Amygdala (tissue), 56 donors: ENCODE data around the gene UBQLNL.

Source experiments
- DNase-seq, 56 donors: peaks; one replicate each; lab custom pipeline; 2025; lab: John Stamatoyannopoulos, UW

The UBQLNL gene, protein sequence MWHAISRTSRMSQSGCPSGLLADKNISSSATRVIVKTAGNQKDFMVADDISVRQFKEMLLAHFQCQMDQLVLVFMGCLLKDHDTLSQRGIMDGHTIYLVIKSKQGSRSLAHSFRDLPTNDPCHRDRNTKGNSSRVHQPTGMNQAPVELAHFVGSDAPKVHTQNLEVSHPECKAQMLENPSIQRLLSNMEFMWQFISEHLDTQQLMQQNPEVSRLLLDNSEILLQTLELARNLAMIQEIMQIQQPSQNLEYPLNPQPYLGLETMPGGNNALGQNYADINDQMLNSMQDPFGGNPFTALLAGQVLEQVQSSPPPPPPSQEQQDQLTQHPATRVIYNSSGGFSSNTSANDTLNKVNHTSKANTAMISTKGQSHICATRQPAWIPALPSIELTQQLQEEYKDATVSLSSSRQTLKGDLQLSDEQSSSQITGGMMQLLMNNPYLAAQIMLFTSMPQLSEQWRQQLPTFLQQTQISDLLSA

DNA sequence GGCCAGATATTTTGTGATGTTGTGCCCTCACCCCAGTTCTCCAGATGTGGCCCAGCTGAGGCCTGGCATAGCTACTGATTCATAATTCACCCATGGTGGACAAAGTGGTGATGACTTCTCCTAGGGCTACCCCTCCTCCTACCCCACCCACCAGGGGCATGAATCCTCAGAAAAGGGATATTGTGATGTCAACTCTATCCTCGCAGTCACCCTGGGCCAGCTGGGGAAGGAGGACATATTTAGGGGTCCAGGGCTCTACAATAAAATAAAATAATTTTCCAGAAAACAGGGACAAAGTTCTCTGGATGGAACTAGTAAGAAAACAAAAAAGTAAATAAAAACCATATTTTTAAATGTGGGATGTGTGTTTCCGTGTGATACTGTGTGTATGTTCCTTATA, at the start of gene UBQLNL:
Gene UBQLNL (minus strand): TSS at position 101 of the 400 bp plus-strand sequence. CDS start 258 bp downstream, outside the sequence.
- no peak for DNase-seq

DNA sequence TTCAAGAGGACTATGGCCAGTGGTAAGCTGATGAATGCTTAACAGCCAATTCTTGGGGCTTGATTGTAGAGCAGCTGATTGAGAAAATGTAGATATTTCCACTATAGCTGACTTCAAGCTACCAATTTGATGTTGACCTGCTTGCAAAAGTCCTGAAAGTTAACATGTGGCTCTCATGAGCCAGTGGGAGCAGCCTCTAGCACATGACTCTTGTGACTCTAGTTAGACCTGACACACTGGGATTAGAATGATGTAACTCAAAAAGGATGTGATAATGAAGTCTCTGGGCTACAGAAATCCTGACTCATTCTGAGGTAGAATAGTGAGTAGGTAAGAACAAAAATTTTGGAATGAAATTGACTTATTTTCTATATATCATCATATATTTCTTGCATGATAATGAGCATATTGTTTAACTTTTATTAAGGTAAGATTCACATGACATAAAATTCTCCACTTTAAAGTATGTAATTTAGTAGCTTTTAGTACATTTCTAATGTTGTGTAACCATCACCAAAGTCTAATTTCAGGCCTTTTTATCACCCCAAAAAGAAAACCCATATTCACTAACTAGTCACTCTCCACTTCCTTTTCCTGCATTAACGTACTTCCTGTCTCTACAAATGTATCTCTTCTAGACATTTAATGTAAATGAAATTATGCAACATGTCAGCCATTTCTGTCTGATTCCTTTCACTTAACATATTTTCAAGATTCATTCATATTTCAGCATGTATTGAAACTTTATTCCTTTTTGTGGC, 47.9 kb upstream of the UBQLNL start:
- no peak for DNase-seq

DNA sequence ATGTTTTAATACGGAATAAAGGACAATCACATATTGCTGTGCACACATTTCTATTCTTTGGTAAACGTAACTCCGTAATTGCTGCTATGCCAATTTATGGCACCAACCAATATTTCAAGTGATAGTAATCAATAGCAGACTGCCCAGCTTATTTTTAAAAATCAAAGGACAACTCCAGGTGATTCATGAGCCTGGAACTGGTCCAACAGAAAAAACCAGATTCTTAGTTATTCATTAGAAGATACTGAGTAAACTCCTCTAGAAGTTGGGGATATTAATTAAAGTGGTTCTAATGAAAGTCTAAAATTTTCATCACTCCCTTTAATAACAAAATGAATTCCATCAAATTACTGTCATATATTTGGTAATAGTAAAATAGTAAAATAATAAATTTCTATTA, 41.3 kb upstream of the UBQLNL start:
- DNase-seq, result no peak

DNA sequence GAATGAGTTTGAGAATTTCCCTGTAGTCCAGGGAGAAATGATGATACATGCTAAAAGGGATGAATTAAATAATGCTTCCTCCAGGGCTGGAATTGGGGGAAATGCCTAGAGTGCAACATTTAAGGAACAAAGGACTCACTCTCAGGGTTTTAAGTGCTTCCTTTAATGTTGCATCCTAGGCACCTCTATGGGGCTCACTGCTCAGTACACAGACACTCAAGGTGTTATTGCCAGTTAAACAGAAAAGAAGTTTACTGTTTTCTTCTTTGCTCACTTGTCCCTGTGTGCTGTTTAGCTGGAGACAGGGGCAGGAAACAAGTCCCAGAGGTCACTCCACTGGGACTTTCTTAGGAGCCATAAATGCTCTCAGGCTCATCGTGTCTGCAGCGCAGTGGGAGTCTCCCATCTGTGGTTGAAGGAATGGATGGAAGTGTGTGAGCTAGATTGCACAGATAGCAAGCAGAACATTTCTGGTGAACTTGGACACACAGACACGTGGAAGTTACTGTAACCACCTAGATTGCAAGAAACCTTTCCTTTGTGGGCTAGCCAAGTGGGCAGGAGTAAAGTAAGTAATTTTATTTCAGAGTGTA, 40.2 kb upstream of the UBQLNL start:
- no peak for DNase-seq

DNA sequence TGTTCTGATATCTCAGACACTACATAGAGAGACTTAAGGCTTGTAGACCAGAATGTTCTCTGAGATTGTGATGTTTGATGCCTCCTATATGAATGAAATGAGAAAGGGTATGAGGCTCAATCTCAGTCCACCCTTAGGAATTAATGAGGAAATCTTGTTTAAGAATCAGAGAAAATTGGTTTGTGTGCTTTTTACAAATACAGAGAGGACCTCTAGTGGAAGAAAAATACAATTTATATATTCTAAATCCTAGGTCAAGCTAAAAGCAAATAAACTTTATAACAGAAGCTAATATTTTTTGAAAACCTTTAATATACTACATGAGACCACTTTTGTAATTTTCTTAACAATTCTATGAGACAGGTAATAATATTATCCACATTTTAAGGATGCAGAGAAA, 36.8 kb upstream of the UBQLNL start:
- no peak for DNase-seq

DNA sequence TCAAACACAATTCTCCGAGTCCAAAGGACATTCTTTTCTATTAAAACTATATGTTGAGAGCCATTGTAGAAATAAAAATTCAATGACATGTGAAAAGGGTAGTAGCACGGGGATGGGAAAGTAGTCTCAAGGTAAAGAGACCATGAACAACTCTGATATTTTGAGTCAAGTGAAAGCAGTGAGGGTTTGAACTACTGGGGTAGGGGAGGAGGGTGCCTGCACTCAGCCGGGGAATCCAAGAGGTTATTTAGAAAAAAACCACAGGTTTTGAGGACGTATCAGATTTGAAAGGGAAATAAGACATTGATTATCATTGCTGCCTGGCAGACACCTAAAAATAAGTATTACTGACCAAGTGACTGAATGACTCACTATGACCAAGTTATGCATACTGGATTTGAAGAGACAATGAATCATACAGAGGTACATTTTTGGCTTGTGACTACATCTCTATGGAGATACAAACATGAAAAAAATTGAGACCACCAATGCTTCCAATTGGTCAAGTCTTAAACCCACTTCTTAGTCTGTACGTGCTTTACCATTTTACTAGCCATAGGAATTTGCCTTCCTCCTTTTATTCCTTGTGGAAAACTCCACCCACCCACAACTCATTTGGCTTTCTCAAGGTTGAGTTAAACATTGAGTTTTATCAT, 34.1 kb upstream of the UBQLNL start:
- no peak for DNase-seq

DNA sequence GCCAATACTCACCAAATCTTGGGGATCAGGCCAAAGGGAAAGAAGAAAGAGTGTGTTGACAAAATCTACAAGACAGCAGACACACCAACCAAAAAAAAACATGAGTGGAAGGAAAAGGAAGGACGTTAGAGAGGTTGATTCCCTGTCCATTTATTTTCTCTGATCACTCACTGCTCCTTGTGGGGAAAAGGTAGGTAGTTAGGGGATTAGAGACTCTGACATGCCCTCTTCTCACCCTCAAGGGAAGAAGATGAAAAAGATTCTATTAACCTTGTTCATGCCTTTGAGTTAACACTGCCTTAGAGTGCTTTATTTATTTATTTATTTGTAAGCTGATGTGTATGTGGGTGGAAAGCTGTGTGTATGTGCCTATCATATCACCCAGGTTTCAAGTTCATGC, 31.9 kb upstream of the UBQLNL start, which contains the start of gene OR52H1:
Gene OR52H1 (minus strand): TSS at position 101 of the 400 bp plus-strand sequence. CDS start 3,035 bp downstream, outside the sequence.
- no peak for DNase-seq

DNA sequence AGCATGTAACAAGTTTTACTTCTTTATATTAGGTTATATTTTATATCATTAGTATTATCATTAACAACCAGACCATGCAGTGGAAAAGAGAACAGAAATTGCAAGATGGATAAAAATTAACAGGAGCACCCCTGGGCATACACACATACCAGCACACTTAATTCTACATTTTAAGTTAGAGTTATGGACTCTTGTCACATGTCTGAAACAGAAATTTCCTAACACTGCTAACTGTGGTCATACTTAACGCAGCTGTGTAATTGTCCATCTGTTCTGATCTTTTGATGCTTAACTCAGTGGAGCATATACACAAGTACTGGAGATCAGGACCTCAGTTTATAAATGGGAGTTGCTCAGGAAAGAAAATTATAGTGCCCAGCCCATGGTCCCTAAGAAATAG, 31.5 kb upstream of the UBQLNL start:
- no peak for DNase-seq

DNA sequence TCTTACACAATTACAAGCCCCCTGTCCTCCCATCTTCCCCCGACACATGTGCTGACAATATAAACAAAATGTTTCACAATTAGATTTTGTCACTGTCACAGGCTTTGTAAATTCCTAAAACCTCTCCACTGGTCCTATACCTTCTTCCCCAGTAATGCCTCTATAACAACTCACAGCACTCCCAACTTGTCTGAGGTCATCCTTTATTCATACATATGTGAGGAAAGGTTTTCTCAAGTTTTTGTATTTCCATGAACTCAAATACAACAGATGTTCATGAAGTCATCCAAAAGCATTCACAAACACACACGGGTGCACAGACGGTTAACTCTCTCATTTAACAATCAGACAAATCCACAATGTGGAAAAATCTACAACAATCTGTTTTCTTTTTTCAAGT, 30.0 kb upstream of the UBQLNL start:
- DNase-seq, result no peak

DNA sequence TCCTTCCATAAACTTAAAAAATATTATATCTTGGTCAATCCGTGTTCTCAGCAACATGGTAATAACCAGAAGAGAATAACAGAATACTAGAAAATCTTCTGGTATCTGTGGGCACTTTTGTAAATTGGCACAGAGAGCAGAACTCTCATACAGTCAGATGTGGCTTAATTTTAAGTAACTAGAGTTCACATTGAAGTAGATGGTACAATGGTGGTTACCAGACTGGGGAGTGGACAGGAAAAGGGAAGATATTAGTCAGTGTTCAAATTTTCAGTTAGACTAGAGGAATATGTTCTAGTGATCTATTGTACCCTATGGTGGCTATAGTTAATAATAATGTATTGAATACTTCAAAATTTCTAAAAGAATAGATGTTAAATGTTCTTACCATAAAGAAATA, 24.9 kb upstream of the UBQLNL start:
- no peak for DNase-seq

DNA sequence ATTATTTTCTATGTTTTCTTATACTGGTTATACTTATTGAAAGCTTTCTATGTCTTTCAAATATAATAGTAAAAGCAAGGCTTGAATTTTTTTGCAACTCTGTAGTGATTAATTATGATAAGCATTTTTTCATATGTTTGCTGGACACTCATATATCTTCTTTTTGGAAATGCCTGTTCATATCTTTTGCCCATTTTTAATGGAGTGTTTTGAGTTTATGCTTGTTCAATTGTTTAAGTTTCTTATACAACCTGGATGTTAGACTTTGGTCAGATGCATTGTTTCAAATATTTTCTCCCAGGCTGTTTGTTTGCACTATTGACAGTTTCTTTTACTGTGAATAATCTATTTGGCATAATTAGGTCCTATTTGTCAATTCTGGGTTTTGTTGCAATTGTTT, 20.0 kb upstream of the UBQLNL start:
- no peak for DNase-seq

DNA sequence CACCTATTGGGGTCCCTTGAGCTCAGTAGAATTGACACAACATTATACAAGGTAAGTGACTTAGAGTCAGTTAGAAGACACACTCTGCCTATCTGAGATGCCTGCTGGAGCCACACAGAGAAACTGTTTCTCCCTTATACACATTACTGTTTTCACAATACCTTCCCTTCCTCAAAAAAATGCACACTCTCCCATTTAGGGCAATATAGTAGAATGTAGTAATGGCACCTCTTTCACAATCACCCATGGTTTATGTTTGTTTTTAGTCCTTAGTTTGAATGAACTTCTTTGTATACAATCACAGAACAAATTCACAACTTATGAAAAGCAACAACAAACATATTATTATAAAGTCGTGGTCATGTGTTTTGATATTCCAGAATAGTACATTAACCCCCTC, 17.5 kb upstream of the UBQLNL start:
- no peak for DNase-seq

DNA sequence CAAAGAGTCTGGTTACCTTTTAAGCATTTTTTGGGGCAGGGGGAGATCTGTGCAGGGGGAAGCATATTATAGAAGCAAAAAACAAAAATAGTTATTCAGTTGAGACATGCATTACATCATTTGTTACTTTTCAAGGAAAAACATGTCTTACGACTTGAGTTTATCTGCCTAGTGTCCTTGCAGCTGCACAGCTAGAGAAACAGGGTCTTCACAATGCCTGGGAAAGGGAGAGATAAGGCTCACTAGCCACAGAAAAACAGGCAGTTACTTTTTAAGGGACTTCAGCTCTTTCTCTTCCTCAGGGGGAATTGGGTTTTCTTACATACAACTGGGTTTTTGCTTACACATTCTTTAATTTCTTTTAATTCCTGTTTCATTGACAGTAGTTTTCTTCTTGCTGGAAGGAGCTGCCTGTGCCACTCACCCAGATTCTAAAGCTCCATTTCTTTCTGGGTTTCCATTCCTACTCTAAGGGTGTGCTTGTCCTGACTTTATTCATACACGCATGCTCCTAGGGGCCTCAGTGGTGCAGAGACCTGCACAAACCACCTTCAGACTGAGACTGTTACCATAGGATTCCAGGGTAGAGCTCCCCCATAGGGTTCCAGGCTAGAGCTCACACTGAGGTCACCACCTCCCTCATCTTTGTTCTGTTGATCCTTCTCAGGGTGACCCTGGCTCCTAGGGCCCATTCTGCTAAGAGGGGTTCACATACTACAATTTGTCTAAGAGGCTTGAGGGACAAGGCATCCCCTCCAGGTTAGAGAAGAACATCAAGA, 14.7 kb upstream of the UBQLNL start:
- DNase-seq, result no peak

DNA sequence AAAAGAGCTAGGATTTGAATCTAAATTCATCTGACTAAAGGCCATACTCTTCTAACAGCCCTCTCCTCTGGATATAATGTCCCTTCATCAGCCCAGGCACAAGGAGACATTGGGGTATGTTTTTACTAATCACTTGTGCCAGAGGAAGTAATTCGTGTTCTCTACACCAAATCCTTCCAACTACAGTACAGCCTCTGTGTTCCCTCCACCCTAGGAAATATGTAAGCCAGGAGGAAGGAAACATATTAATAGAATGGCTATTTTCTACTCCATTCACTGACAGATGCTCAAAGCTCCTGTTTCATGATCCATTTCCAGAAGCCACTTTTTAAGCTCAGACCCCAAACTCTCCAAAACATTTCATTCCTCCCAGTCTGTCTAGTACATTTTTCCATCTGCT, 12.0 kb upstream of the UBQLNL start:
- no peak for DNase-seq

DNA sequence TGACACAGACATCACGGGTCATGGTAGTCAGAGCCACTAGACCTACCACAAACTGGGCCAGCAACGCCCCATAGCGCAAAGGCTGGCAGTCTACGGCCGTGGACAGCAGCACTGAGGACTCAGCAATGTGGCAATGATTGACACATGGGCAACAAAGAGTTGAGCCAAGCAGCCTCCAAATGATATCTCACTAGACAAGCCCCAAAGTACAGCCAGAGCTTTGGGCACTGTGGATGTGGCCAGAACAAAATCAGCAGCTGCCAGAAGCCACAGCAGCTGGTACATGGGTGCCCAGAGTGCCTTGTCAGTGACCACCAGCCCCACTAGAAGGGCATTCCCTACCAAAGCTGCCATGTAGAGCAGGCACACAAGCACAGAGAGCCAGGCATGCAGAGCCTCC, 11.2 kb upstream of the UBQLNL start:
- no peak for DNase-seq

DNA sequence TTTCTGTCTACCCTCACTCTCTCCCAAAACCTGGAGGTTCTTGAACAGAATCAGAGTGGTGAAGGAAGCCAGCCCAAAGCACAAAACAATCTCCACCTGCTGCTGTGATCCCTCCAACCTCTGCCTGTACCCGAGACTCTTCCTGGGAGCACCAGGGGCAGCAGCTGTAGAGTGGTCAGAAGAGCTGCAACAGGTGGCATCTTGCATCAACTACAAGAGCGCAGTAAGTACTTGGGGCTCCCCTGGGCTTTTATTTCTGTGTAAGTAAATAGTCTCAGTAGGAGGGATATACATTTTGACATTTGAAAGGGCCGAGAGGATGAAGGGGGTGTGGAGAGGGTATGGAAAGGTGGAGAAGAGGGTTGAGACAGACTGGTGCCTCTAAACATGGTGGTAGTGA, 8.3 kb upstream of the UBQLNL start:
- no peak for DNase-seq

DNA sequence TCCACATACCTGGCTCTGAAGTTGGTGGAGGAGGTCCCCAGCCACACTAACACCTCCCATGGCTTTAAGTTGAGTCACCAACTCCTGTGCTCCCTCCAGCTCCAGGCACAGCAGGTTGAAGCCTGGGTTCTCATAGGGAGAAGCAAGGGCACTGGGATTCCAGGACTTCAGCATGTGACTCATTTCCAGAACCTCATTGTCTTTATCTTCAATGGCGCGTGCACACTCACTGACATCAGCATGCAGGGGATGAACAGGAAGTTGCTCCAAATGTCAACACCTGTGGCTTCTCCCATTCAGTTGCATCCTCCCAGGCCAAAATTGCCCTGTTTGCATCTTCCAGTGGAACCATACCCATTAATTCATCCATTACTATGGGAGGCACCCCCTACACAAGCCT, 5.8 kb upstream of the UBQLNL start:
- no peak for DNase-seq

DNA sequence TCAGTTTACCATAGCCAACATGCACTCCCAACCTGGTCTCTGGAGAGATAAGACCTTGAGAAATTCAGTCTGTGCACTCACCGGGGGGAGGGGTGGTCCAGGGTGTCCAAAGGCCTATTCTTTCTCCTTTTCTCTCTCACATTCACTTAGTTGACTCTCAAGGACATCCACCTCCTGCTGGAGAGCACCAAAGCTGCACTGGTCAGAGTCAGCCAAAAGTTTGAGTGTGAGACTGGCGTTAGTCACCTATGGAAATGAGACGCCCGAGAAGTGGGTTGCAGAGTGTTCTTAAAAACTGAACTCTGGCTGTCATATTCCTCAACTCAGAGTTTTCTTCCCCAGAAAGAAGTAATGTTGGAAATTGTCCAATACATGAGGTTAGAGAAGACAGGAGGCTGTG, 5.0 kb upstream of the UBQLNL start:
- DNase-seq, result no peak

DNA sequence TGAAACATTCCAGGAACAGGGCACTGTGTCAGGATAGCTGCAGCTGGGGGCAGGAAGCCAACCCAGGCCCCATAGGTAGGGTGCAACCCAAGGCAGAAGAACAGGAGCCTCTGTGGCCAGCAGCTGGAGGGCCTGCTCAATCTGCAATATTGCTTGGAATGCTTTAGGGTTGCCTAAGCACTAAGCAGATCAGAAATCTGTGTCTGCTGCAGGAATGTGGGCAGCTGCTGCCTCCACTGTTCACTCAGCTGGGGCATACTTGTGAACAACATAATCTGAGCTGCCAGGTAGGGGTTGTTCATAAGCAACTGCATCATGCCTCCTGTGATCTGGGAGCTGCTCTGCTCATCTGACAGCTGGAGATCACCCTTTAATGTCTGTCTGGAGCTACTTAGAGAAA, 1.7 kb downstream of the UBQLNL start:
- no peak for DNase-seq

DNA sequence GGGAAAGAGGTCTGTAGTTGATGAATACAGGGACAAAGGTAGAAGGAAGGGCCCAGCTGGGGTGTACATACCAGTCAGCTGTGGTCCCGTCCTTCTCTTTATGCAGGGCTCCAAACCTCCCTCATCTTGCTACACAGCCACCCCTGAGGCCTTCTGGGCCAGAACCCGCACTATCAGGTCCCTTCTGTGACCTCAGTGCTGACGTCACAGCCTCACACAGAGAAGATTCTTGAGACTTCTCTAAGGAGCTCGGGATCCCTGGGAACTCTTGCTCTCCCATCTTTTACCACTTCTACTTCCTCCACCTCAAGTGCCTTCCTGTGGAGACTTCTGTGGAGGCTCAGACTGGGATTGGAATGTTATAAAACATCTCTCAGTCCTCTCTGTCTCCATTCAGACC, 6.7 kb downstream of the UBQLNL start, which contains the start of gene UBQLN3:
Gene UBQLN3 (minus strand): TSS at position 155 of the 400 bp plus-strand sequence. CDS start 399 bp downstream, outside the sequence.
- no peak for DNase-seq
